OCI-LY1 (cell line): ENCODE data around the gene TESMIN.

Source experiments
- H2AFZ ChIP-seq: fragments of 200-600 bp; sonication (generic), shearing (Covaris generic); 2 replicates; pipeline ENCODE4 v1.6.0; 2014; ENCODE audit warnings: antibody characterized with exemption, mild to moderate bottlenecking, low read length
- H3F3A ChIP-seq: fragments of 200-600 bp; sonication (generic), shearing (Covaris generic); 2 replicates; pipeline ENCODE4 v1.6.0; 2014; ENCODE audit warnings: mild to moderate bottlenecking, antibody characterized with exemption, low read length, moderate library complexity; ENCODE audit not compliant: insufficient read depth
- H3K27ac ChIP-seq: fragments of 200-600 bp; sonication (generic); 2 replicates; pipeline ENCODE4 v1.5.1; 2014; ENCODE audit warnings: low read length, mixed run types, mild to moderate bottlenecking, low read depth; ENCODE audit not compliant: poor library complexity, severe bottlenecking
- H3K27me3 ChIP-seq: fragments of 200-600 bp; sonication (generic); 2 replicates; pipeline ENCODE4 v1.6.0; 2014; ENCODE audit warnings: antibody characterized with exemption, mild to moderate bottlenecking, low read length, moderate library complexity; ENCODE audit not compliant: insufficient read depth
- H3K36me3 ChIP-seq: fragments of 200-600 bp; sonication (generic); 2 replicates; pipeline ENCODE4 v1.6.1; 2014; ENCODE audit warnings: mild to moderate bottlenecking, antibody characterized with exemption, low read length, moderate library complexity, mixed read lengths; ENCODE audit not compliant: insufficient read depth
- H3K4me1 ChIP-seq: fragments of 200-600 bp; sonication (generic); 2 replicates; pipeline ENCODE4 v1.5.1; 2014; ENCODE audit warnings: mild to moderate bottlenecking, low read length, moderate library complexity; ENCODE audit not compliant: insufficient read depth, severe bottlenecking
- H3K4me2 ChIP-seq: fragments of 200-600 bp; sonication (generic), shearing (Covaris generic); 2 replicates; pipeline ENCODE4 v1.6.1; 2014; ENCODE audit warnings: low read length
- H3K4me3 ChIP-seq: fragments of 200-600 bp; sonication (generic); 2 replicates; pipeline ENCODE4 v1.5.1; 2014; ENCODE audit warnings: low read length, low read depth, mild to moderate bottlenecking, mixed read lengths; ENCODE audit not compliant: poor library complexity, severe bottlenecking
- H3K79me2 ChIP-seq: fragments of 200-600 bp; shearing (Covaris generic); 2 replicates; pipeline ENCODE4 v1.6.1; 2016; ENCODE audit warnings: mixed run types, low read length, mixed read lengths; ENCODE audit not compliant: insufficient read depth
- H3K9ac ChIP-seq: fragments of 200-600 bp; sonication (generic), shearing (Covaris generic); 2 replicates; pipeline ENCODE4 v1.6.1; 2014; ENCODE audit warnings: mild to moderate bottlenecking, low read length, mixed read lengths
- H3K9me2 ChIP-seq: fragments of 200-600 bp; sonication (generic), shearing (Covaris generic); 2 replicates; pipeline ENCODE4 v1.6.1; 2014; ENCODE audit warnings: low read depth, mild to moderate bottlenecking, low read length, mixed read lengths
- H3K9me3 ChIP-seq: fragments of 200-600 bp; shearing (Covaris generic); 2 replicates; pipeline ENCODE4 v1.6.1; 2014; ENCODE audit warnings: low read length, mixed read lengths
- H4K20me1 ChIP-seq: fragments of 200-600 bp; sonication (generic), shearing (Covaris generic); 2 replicates; pipeline ENCODE4 v1.6.0; 2016; ENCODE audit warnings: mild to moderate bottlenecking, low read length; ENCODE audit not compliant: insufficient read depth
- EZH2 ChIP-seq: fragments of 200-600 bp; sonication (generic), shearing (Covaris generic); IDR thresholded peaks from 2 replicates; pipeline ENCODE4 v1.8.0; 2017; ENCODE audit warnings: borderline replicate concordance, mixed run types, mild to moderate bottlenecking, antibody characterized with exemption, low read length, moderate library complexity, mixed read lengths
- TF ChIP-seq, protein P1 (sequence below): fragments of 200-600 bp; sonication (generic), shearing (Covaris generic); IDR thresholded peaks from 2 replicates; pipeline ENCODE4 v1.5.1; 2017; ENCODE audit warnings: mild to moderate bottlenecking, antibody characterized with exemption, low read length, moderate library complexity, mixed read lengths

Gene TESMIN

DNA sequence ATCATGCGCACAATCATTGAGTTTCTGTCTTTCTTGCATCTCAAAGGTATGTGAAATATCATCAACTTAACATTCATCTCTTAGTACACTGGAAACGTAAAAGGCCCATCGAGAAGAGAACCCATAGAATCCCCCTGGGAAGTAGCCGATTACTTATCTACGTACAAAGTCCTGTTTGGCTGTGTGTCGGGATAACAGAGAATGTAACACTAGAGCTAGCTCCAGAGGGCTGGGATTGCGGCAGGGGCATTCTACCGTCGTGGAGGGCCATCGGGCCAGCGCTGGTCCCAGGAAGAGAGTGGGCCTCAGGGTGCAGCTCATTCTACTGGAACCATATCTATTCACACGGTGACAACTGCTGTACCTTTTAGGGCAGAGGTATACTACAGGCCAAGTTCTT lies 62.4 kb downstream of the TESMIN start:
- Histone ChIP-seq H3F3A (no peaks in the 10 kb centered on the region), H3K36me3 (no peaks in the 10 kb centered on the region), H3K9me2 (no peaks in the 10 kb centered on the region), H3K4me1 (no peaks in the 10 kb centered on the region), H3K4me3 (no peak overlapping the region), H3K27me3 (no peaks in the 10 kb centered on the region), H4K20me1 (no peaks in the 10 kb centered on the region), H3K4me2 (no peak overlapping the region), H2AFZ (no peak overlapping the region), H3K9ac (no peak overlapping the region), H3K79me2 (no peaks in the 10 kb centered on the region), H3K27ac (no peak overlapping the region), H3K9me3 (no peaks in the 10 kb centered on the region)
- TF ChIP-seq, protein P1, sequence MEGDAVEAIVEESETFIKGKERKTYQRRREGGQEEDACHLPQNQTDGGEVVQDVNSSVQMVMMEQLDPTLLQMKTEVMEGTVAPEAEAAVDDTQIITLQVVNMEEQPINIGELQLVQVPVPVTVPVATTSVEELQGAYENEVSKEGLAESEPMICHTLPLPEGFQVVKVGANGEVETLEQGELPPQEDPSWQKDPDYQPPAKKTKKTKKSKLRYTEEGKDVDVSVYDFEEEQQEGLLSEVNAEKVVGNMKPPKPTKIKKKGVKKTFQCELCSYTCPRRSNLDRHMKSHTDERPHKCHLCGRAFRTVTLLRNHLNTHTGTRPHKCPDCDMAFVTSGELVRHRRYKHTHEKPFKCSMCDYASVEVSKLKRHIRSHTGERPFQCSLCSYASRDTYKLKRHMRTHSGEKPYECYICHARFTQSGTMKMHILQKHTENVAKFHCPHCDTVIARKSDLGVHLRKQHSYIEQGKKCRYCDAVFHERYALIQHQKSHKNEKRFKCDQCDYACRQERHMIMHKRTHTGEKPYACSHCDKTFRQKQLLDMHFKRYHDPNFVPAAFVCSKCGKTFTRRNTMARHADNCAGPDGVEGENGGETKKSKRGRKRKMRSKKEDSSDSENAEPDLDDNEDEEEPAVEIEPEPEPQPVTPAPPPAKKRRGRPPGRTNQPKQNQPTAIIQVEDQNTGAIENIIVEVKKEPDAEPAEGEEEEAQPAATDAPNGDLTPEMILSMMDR: no peak
- TF ChIP-seq EZH2: no peak

DNA sequence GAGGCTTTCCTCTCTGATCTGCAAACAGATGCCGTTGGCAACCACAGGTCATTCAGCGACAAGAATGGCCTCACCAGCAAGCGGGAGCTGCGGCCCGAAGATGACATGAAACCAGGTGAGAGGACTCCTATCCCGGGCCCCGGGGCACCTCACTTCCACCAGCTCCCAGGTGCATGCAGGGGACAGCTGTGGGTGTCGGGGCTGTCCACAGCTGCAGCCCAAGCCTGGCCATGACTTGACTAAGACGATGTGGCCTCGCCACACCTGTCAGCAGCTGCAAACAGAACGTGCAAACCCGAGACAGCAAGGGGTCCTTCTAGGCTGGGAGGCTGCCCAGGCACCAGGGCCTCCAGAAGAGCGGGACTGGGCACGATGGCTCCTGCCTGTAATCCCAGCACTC lies 63.3 kb downstream of the TESMIN start:
- no peak overlapping the region for H3K27ac ChIP-seq
- no peaks in the 10 kb centered on the region for H3K36me3 ChIP-seq
- H4K20me1 ChIP-seq: no peaks in the 10 kb centered on the region
- H3K9ac ChIP-seq: no peak overlapping the region
- H3K4me1 ChIP-seq: no peaks in the 10 kb centered on the region
- no peak overlapping the region for H3K4me2 ChIP-seq
- no peaks in the 10 kb centered on the region for H3F3A ChIP-seq
- H3K4me3 ChIP-seq: no peak overlapping the region
- H3K9me2 ChIP-seq: no peaks in the 10 kb centered on the region
- no peak overlapping the region for H2AFZ ChIP-seq
- no peaks in the 10 kb centered on the region for H3K79me2 ChIP-seq
- no peaks in the 10 kb centered on the region for H3K9me3 ChIP-seq
- H3K27me3 ChIP-seq: 0 out of 2 replicates have a peak, but pooled peaks cover 7% of the 10 kb centered on the region
- TF ChIP-seq EZH2: no peak
- TF ChIP-seq, protein P1: no peak

DNA sequence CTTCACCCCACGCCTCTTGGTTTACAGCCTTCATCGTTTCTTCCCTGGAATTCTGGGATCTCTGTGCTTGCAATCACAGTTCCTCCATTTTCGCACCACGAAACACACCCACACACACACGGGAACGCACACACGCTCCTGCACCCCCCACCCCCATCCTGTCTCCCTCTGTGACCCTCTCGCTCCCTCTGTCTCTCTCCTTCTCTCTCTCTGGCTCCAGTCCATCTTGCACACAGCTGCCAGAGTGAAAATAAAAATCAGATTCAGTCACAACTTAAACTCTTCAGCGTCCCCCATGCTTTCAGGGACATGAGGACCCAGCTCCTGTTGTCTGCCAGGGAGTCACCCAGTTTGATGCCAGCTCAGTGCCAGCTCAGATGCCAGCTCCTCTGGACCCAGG lies 64.0 kb downstream of the TESMIN start:
- H3F3A ChIP-seq: no peaks in the 10 kb centered on the region
- 0 out of 2 replicates have a peak, but pooled peaks cover 9% of the 10 kb centered on the region for H3K27me3 ChIP-seq
- no peaks in the 10 kb centered on the region for H3K4me1 ChIP-seq
- TF ChIP-seq, protein P1: no peak
- TF ChIP-seq EZH2: no peak
- no peak overlapping the region for H3K27ac ChIP-seq
- no peak overlapping the region for H3K4me2 ChIP-seq
- no peaks in the 10 kb centered on the region for H3K9me2 ChIP-seq
- no peaks in the 10 kb centered on the region for H3K9me3 ChIP-seq
- H2AFZ ChIP-seq: no peak overlapping the region
- no peak overlapping the region for H3K9ac ChIP-seq
- H4K20me1 ChIP-seq: no peaks in the 10 kb centered on the region
- H3K4me3 ChIP-seq: no peak overlapping the region
- no peaks in the 10 kb centered on the region for H3K79me2 ChIP-seq
- H3K36me3 ChIP-seq: no peaks in the 10 kb centered on the region
